ENCODE measurements around the gene ARHGAP28. TPM values are rescaled to one million over a fixed set of nuclear protein-coding genes. Genes with fewer than 3 reads are reported as not detected.

ARHGAP28 gene
- total and polyA plus RNA-seq, 2 of the 13 experiments (the other 11 are each of a cell fraction or from before 2014, with no cell fraction given) = not detected

- TF ChIP-seq ZHX2 (IDR thresholded peaks at IDR 0.05; ENCODE audit: low read depth) (no peak), ZHX2 (CRISPR knock-in tag; IDR thresholded peaks at IDR 0.05; ENCODE audit: borderline replicate concordance) (no peak), ZNF660 (CRISPR knock-in tag; IDR thresholded peaks at IDR 0.05; ENCODE audit: borderline replicate concordance, low read depth) (no peak), ZNF235 (CRISPR knock-in tag; IDR thresholded peaks at IDR 0.05; ENCODE audit: borderline replicate concordance) (no peak), KDM4B (CRISPR knock-in tag; IDR thresholded peaks at IDR 0.05) (no peak), ZNF224 (CRISPR knock-in tag; IDR thresholded peaks at IDR 0.05) (no peak), PAWR (CRISPR knock-in tag; IDR thresholded peaks at IDR 0.05; ENCODE audit: borderline replicate concordance) (no peak)
- TF ChIP-seq, protein P1, sequence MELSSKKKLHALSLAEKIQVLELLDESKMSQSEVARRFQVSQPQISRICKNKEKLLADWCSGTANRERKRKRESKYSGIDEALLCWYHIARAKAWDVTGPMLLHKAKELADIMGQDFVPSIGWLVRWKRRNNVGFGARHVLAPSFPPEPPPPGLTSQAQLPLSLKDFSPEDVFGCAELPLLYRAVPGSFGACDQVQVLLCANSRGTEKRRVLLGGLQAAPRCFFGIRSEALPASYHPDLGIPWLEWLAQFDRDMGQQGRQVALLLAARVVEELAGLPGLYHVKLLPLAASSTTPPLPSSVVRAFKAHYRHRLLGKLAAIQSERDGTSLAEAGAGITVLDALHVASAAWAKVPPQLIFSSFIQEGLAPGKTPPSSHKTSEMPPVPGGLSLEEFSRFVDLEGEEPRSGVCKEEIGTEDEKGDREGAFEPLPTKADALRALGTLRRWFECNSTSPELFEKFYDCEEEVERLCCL (CRISPR knock-in tag; IDR thresholded peaks at IDR 0.05; ENCODE audit: borderline replicate concordance) = no peak
Observed at GRCh38 chr18:6734726-6735430, 5.4 kb downstream of the ARHGAP28 start (continued).

Measured in HepG2 (cell line).